GM10847 (cell line): ENCODE data around the gene LNX2.

Experiments
- POLR2A ChIP-seq: IDR thresholded peaks from 2 replicates; pipeline ENCODE4 v1.6.1; 2011; ENCODE audit not compliant: insufficient read length; ENCODE audit errors: extremely low read depth

Gene LNX2

DNA sequence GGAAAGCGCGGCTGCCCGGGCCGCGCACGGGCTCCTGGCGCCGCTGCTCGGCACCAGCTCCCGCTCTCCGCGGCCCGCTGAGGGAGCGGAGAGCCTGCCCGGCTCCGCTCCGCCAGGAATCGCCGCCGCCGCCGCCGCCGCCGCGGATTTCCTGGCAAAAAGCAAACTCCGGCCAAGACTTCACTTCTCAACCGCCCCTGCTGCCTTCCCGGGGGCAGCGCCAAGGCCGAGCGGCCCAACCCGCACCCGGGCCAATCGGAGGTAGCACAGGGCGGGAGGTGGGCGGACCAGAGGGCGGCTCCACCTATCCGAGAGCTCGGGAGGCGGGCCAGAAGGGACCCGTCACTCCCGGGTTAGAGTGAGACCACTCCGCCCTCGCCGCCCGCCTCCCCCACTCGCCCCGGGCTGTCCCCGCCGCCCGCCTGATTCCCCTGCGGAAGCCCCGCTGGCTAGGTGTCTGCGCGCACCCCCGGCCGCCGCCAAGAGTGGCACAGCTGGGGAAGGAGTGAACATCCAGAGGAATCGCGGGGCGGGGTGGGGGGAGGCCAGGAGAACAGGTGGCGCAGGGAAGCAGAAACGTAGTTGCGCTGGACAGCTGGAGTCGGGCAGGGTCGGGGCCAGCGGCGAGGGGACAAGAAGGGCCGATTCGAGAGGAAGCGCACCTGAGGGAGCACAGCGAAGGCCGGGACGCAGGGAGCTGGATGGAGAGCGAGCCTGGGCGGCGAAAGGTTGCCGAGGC lies at the start of gene LNX2:
TSS of gene LNX2 (minus strand) at position 153 of the 739 bp plus-strand sequence. CDS start 38,826 bp downstream, outside the sequence.
- TF ChIP-seq POLR2A: peak; percentile 47

DNA sequence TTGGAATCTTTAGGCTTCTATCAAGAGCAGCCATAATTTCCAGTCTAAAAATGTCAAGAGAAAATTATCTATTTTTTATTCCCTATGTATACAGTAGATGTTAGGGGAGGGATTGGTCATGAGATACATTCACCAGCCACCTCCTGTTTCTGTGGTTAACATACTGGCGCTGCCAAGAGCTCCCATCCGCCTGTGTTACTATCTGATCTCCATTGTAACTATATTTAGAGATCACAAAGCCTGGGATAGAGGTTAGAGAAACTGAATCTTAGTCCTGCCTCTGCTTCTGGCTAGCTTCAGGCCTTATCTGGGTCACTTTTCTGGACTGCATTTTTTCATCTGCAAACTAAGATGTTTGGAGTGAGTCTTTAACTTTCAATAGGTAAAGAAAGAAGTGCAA lies 47.6 kb upstream of the LNX2 start:
- TF ChIP-seq POLR2A: no peak

DNA sequence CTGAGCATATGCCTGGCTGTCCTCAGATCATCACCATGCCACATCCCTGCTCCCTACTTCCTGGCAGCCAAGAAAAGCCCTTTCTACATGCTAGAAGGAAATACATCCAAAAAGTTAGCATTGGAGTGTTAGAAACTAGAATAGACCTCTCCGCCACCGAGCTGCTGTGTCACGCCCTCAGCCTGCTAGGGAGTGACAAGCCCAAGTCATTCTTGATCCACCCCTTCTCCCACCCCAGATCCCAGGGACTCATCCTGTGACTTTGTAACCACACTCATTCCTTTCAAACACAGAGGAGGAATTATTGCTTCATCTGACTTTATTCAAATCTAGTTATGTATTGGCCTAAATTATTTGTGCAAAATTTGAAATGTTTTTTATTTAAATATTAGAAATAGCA lies 46.6 kb upstream of the LNX2 start:
- no peak for TF ChIP-seq POLR2A

DNA sequence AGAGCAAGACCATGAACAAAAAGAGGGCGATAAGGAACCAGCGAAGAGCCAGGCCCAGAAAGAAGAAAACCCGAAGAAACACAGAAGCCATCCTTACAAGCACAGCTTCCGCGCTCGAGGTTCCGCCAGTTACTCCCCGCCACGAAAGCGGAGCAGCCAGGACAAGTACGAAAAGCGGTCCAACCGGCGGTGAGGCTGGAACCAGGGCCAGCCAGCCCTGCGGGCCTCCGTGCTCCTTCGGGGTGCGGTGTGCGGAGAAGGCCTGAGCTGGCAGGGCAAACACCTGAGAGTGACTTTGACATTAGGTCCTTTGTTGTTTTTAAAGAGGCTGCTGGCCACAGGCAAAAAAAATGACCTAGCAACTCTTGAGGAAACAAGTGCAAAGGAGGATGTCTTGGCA lies 45.4 kb upstream of the LNX2 start:
- no peak for TF ChIP-seq POLR2A

DNA sequence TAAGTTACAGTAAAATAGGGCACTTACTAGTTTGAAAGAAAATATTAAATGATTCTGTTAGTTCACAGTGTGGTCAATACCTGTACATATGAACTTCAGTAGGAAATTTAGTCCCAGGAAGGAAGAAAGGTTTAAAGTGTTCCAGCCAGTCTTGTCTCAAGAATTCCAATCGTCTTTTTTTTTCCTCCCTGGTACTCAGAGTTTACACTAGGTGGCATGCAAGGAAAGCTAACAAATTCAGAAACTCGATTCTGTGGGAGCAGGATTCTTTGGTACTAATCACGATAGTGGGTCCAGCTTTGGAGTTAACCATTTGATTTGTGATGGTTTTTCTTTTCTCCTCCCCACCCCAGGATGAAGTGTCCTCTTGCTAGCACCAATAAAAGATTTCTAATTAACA lies 45.0 kb upstream of the LNX2 start:
- TF ChIP-seq POLR2A: no peak

DNA sequence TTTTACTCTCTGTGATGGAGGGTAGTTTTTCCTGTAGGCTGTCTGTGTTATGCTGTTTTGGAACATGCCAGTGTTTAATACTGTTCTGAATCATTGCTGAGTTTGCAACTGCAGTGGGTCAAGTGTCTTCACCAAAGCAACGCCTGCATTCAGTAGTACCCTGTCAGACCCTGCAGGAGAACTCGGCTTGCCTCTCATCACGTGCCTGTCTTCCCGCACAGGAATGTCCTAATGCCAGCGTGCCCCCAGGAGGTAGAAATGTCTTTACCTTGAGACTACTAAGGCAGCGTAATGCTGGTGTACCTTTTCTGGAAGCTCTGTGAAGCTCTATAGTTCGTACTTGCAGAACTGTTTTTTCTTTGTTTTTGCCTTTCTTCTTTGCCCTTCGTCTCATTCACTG lies 43.6 kb upstream of the LNX2 start:
- TF ChIP-seq POLR2A: no peak

DNA sequence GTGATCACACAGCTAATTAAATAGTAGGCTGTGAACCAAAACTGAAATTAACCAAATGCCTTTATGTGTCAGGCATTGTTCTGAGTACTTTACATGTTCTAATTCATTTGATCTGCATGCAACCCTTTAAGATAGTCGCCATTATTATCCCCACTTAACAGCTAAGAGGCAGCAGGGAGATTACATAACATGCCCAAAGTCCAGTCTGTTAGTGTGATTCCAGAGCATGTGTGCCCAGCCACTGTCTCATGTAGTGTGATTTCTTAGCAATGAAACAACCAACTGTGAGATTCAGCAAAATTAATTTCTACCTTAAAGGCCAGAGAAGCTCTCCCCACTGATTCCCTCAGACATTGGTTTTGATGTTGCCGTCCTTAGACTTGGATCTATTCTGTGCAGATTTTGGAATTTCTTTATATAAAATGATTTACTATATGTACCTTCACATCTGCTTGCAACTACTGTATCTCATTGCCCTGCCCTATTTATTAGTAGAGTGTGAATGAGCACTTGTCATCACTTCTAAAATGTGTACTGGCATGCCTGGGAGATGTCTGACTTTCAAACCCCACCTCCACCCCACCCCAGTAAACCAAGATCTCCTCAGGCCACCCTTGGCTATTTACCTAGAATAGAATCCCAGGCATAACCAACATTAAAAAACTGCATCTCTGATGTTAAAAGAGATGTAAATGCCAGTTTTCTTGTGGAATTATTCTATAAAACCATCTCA lies 42.6 kb upstream of the LNX2 start:
- no peak for TF ChIP-seq POLR2A

DNA sequence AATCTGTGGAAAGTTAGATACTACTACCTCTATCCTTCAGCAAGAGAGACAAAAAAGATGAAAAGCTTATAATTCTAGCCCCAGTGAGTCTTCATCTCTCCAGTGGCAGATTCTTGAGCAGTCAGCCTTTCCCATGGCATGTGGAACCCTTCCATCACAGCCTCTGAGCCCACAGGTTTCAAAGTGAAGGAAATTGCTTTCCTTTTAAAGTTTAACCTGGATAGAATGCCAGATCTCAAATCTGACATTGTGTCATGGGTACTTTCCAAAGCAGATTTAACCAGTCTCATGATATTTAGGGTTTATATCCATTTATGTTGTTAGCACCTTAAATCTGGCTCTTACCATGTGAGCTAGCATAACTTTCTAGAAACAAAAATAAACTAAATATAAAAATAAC lies 40.7 kb upstream of the LNX2 start:
- TF ChIP-seq POLR2A: no peak

DNA sequence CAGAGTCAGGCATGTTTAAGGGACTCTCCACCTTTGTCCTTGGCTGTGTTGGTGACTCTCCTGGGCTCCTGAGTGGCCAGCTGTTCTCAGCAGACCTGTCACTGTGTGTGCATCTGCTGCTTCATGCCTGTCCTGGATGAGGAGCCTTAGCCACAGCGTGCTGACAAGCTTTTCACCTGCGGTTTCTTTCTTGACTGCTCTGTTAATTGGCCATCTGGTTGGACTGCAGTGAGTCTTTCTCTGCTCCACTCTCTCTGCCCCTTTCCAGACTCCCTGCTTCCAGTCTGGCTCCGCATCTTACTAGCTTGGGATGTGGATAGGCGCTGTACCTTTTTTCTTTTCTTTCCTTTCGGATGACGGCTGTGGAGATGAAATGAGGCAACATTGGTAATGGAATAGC lies 40.2 kb upstream of the LNX2 start:
- no peak for TF ChIP-seq POLR2A

DNA sequence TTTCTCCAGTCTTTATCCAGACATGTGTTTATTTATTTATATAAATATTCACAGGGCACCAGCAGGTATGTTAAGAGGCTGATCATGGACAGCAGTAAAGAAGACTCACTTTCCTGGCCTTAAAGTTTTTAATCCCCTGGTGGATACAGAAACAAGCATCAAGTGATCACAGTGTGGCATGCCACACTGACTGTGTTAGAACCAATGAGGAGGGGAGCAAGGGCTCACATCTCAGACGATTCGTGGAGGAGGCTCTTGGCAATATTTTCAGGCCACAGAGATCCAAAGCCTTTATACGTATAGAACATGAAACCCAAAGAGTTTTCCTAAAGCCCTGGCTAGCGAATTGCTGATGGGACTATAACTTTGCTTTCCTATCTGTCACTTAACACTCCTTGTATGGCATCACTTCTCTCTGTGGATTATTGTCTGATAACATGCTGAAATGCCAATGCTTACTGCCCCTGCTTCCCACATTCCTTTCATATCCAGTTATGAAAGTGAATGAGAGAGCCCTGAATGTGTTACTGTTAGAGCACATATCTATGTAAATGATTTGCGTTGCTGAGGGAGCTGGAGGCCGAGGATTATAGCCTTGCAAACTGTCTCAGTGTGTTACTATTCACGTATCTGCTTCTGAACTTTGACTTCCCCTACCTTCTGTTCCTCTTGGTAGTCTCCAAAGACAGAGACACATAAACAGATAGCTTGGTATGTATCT lies 39.0 kb upstream of the LNX2 start:
- no peak for TF ChIP-seq POLR2A

DNA sequence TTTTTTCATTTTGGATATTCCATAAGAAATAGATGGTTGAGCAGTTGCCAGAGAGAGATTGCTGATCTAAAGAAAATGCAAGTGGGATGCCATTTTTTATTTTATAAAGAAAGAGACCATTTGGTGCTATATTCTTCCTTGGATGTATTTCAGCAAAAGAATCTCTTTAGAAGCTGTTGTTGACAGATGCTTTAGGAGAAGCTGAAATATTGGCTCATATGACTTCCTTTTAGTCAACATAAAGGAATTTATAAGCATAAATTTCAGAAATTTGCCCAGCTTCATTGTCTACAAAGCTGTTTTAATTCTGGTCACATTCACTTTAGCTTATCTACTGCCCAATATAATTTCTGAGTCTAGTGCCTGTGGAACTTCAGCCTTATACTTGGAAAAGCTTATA lies 38.2 kb upstream of the LNX2 start:
- TF ChIP-seq POLR2A: no peak

DNA sequence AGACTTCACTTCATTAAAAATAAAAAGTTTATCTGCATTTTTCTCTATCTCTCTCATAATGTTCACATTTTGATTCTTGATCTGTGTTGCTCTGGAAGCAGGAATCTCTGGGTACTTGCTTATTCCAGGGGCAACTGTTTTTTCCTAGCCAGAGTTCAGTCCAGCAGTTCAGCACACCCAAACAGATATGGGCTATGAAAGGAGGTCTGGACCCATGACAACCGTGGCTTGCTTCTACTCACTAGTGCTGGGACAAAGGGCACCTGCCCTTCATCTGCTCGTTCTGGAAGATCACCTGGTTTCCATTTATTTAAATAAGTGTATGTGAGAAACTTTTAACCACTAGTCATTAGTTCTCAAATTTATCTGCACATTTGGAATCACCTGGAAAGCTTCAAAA lies 37.4 kb upstream of the LNX2 start:
- no peak for TF ChIP-seq POLR2A

DNA sequence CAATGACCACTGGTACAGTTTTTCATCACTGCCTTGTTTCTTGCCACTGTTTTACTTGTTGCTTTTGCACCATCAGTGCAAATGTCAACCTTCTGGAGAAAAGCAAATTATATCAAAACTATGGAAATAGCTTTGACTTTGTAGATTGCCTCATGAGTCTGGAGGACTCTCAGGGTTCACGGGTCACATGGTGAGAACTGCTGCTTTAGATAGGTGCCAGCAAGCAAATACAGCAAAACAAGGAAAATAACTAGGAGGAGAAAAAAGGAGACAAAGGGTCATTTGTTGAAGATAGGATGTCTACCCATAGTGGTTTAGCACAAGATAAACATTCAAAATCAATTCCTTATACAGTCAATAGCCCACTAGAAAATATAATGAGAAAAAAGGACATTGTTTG lies 34.5 kb upstream of the LNX2 start:
- no peak for TF ChIP-seq POLR2A

DNA sequence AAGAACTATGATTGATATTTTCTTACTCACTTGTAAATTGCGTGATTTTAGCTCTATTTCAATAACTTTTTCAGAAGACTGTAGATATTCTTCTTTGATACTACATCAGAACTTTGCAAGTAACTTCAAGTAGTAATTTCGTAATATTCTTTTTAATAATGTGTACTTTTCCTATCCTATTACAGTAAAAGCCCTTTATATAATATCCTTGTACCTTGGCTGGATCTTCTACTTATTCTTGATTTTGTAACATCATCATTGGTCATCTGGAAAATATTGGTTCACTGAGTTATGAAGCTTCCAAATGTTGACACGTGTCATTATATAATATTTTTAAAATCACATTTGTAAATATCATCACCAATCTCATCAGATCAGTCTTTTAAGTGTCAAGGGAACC lies 33.7 kb upstream of the LNX2 start:
- TF ChIP-seq POLR2A: no peak

DNA sequence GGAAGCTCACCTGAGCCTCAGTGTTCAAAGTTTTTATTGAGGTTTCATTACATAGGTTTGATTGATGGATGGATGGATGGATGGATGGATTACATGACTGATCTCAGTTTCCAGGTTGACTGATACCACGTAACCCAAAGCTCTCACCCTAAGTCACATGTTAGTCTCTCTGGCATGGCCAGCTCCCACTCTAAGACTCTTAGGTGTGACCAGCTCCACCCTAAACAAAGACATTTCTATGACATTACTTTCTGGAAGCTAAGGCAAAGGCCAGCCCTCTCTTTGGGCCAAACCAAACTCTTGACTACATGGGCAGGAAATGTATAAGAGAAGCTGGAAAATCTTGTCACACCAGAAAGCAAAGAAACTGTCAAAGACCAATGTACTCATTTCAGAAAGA lies 30.0 kb upstream of the LNX2 start:
- TF ChIP-seq POLR2A: no peak

DNA sequence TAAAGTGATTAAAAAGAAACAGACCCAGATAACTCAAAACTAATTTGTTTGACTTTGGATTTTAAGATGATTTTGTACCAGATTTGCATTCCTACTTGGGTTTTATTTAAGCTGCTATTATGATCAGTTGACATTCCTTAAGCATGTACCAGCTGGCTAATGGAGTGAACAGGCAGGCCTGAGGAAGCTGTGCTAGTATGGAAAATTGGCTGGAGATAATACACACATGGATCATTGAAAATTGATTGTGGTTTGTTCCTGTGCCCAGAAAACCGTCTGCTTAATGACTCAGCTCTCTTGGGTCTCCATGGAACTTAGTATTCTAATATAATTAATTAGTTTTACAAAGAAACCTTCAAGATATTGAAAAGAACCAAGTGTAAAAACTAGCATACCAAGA lies 24.0 kb upstream of the LNX2 start:
- no peak for TF ChIP-seq POLR2A
